GM19372 (cell line): ENCODE measurements around the gene IKZF2.

Experiments used
- ATAC-seq: cut with Tn5 transposase; IDR thresholded peaks from one replicate; pipeline ENCODE4 v1.9.1; 2021; ENCODE audit warnings: mild to moderate bottlenecking, low read depth, moderate library complexity; ENCODE audit not compliant: unreplicated experiment

Gene IKZF2

DNA sequence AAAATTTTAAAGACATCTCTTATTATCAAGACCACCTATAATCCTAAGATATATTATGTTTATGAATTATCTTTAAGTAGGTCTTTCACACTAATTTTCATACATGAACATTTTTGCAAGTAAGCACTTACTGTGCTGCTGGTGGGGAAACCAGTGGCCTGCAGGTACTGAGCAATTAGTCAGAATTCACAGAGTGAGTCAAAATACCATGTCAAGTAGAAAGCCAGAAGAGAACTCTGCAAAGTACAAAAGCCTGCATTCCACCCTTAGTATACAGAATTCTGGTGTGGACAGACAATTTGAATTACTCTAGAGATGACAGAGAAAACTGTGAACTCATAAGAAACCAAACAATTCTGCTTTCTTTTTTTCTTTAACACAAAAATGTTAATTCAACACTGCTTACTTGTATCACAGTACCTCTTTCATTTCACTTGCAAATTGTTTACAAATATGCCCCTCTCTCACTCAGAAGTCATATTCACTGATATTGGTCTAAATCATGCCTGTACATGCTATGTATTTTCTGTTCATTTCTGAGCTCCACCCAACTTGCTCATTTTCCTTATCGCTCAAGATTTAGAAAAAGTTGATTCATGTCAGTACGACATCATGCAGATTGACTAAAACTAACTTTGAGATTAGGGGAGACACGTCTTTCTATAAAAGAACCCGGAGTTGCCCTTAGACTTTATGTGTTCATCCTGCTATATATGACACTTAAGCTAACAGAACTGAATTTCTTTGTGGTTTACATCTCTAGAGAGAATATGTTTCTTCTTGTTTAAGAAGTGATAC lies 182.9 kb downstream of the IKZF2 start:
- ATAC-seq, result no peak

DNA sequence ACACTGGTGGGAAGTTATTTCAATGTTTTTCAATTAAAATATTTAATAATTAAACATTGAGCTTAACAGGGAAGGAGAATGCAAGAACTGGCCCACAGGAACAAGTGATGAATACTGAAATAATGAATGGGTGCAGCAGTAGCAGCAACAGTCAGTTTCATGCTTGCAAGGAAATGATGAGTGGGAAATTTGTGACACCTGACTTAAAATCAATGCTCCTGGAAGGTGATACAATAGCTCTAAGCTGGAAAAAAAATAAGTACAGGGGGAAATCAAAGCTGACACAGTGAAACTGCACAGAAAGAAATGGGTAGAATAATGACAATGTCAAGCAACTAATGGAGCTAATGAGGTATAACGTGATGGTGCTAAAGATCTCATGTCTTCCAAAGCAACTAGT lies 184.5 kb downstream of the IKZF2 start:
- no peak for ATAC-seq

DNA sequence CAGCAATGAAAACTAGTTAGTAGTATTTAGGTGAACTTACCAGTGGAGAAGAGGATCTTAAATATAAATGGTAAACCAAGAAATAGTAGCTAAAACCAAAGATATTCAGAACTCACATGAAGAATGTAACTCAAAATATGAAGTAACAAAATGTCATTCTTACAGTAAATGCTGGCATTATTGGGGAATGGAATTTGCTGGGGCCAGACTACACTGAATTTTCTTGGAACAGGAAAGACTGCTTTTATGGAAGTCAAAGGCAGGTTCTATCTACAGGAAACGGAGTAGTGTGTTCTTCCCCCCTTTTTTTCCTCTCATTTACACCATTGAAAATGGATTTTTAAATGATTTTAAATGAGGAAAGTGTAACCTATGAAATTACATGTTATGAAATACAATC lies 188.7 kb downstream of the IKZF2 start:
- ATAC-seq, result no peak

DNA sequence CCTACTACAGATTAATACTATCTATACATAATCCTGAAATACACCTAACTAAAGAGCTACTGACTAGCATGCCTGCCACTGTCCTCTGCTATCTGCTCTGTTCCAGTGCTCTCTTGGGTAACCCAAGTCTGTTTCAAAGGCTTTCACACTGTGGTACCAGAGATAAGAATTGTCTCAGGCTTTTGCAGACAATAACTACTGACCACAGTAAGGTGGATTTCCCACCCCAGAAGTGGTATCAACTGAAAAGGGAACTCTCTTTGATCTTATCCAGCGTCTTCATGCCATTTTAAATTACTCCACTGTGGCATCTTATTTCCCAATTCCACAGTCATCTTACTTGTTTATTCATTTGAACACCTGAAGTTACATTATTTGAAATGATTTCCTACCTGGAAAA lies 190.2 kb downstream of the IKZF2 start:
- ATAC-seq, result no peak

DNA sequence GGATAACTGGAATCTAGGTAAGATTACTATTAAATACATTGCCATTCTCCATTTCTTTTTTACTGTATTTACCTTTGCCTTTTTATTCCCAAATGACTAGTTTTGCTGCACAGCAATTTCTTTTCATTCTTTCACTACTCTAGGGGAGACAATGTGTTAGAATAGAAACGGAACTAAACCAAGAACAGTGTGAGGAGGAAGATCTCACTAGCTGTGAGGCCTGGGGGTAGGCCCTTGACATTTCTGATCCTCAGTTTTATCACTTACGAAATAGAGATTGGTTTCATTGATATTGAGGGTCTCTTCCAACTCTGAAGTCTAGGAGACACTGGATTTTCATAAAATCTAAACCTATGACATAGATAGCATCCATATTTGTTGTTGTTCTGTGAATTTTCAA lies 191.1 kb downstream of the IKZF2 start:
- ATAC-seq, result no peak

DNA sequence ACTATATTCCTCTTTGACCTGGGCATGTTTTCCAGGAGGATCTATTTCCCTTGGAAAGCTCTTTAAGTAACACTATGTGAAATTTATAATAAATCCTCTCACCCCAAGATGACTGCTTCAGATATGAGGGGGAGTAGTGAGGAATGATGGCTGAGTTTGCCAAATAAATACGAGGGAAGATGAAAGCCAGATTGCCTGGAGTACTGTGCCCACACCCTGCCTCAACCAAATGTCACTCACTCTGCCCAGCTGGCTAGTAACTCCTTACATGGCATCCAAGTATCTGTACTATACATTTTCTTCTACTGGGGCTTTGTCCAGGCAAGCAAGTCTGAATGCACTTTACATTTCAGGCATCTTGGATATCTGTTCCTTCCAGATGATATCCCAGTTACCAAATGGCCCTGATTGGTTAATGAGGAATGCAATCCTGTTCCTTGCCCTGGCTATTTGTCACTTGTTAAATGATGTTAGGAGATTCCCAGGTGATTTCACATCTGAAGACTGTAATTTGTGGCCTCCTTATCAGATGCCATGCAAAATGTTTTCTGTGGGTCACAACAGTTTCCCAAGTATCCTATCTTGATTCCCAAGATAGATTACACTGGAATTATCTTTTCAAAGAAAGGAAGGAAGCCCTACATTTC lies 191.8 kb downstream of the IKZF2 start:
- no peak for ATAC-seq

DNA sequence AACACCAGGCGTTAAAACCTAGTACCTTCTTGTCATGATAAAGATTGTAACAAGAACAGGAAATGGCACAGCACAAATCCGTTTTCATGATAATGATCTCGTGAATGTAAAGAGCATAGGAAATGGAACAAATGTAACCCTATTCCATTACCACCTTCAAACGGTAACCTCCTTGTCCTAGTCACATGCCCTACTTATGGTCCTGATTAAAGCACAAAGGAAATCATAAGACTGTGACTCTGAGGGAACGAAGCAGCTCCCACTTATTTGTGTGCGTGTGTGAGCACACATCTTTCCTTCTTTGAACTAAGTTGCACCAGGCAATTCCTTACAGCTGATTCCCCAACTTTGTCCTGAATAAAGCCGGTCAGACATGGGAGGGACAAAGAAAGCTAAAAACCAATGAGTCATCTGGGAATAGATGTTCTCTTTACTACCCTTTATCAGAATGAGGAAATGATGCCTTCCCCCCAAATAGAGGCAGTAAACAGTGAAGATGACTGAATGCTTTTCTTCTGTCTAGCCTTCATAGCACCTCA lies 192.6 kb downstream of the IKZF2 start:
- ATAC-seq, result no peak

DNA sequence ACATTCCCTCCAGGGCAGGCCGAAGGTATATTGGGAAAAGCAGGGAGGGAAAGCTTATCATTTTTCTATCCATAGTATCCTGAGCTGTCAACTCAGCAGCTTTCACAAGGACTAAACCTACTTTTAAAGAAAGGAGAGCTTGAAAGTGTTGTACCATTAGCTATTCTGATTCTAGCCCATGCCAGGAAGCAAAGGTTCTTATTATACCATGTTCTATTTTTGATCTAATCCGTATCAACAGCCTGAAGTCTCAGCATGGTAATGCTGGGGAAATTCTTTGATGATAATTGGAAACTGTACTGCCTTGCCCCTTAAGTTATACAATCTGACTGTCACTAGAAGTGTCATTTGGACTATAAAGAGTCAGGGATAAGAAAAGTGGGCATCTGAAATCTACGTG lies 193.3 kb downstream of the IKZF2 start:
- no peak for ATAC-seq

DNA sequence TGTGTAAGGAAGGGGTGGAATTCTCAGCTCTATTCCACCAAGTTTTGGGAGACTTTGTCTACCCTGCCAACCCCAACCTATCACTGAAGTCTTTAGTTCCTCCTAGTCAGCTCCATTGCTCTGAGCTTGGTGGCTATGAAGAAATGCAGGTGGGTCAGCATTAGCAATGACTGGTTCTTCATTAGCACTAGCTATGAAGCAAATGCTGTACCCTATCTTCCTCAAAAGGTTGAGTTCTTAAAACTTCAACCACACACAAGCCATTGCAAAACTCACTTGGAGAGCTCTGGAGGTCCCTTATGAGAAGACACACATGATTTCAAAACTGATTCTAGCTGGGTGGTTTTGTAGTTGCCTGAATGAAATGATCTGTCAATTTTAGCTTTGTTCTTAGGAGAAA lies 193.8 kb downstream of the IKZF2 start:
- ATAC-seq, result no peak

DNA sequence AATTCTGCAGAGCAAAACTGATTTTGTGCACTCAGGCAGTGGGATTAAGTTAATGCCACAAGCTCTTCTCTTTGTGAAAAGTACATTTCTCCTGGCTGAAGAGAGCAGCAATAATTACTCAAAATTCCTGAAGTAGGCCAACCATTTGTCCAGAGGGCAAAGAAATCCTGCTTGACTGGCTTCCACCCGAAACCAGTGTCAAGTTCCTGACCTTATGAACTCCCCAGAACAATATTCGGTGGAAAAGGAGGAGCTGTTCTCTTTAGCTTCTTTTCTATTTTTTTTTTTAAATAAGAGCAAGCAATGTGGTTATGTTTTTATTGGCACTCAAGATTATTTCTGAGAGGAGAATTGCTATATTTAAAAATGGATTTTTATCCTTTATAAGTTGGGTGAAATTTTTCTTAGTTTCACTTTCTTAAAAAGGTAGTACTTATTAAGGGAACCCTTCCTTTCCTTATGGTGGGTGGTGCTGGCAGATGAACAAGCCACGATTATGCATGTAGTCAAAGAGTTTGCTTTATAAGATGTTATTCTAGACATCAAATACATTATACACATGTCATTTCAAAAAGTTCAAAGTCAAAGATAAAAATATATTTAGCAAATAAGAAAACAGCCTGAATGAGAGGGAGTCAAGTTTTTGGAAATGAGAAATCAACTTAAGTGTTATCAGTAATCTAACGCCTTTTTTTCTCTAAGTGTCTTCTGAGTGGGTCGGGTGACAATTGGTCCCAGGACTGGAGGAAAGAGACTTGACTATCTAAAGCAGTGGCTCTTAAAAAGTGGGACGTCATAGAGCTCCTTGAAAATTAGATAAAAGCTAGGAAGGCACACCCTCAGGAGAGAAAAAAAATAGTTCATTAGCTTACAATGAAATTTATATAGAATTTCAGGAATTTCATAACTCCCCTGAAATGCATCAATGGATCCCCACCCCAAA lies 194.5 kb downstream of the IKZF2 start:
- no peak for ATAC-seq

DNA sequence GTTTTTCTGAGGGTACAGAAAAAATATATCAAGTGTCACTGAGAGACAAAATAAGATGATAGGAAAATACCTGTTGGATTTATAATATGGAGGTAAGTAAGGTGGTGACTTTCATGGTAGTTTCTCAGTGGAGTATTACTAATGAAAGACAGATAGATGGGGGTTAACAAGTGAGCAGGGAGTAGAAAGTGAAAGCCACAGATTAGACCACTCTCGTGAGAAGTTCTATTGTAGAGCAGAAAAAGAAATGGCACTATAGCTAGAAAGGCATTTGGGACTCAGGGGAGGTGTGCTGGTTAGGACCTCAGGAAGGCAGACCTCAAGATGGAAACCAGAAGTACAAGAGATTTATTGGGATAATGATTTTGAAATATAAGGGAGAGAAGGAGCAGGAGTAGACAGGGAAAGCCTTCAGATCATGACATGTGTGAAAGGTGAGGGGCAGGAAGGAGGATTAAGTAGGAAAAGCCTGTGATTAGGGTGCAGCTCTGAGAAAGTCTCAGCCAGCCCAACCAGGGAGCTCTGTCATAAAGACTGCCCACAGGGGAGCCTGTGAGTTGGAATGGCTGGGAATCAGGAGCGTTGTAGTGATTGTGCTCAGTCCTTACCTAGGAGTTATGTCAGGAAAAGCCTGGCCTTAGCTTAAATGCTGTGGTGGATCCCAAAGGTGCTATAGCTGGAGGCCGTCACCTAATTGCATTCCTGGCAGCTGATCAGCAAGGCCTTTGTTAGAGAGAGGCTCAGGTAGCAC lies 198.1 kb downstream of the IKZF2 start:
- ATAC-seq, result peak; percentile 79

DNA sequence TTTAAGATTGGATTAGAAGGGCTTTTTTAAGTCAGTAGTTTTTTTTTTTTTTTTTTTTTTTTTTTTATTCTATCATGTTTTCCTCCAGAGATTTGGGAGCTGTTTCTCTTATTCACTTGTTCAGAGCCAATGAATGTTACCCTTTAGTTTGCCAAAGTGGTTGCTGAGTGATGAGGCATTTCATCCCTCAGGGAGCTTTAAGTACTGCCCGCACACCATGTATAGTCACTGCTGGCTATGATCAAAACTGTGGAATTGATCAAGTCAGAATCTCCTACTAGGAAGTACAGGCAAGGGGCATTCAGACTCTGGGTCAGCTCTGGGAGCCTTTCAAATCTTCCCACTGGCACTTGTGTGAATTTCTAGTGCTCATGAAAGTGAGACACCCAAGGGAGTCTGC lies 201.6 kb downstream of the IKZF2 start:
- ATAC-seq, result no peak
